K562 (cell line): ENCODE results near the gene ZFYVE28. TPM values are rescaled to one million over a fixed set of nuclear protein-coding genes. Genes with fewer than 3 reads are reported as not detected.

Experiments
- FOSL1 ChIP-seq: fragments of 200-800 bp; sonication (Bioruptor generic); conservative IDR thresholded peaks from 2 replicates; pipeline ENCODE4 v1.6.1; 2016; ENCODE audit warnings: missing genetic modification characterization, missing compliant biosample characterization
- WHSC1 ChIP-seq: IDR thresholded peaks from one replicate; pipeline ENCODE4 v1.6.1; 2012; ENCODE audit warnings: low read length, control low read depth, inconsistent platforms
- ZNF282 ChIP-seq: sonication (generic); formaldehyde crosslinking; IDR thresholded peaks from 2 replicates; pipeline ENCODE4 v1.8.1; 2023; ENCODE audit warnings: missing genetic modification reagents
- polyA plus RNA-seq, 8 experiments: library from polyadenylated mRNA; depleted of rRNA in 4 of 8; stranded (reverse) in 5 of 8; unstranded in 3 of 8; fragments of >200 nt; fragmentation: Nextera tagmentation in 2 of 8; fragmentation: Illumina TruSeq in 1 of 8; extraction: Ambion mirVana in 2 of 8; extraction: Trizol in 1 of 8; gene quantifications; 2 replicates each; pipeline versions ENCODE4 v1.2.1 to v1.2.3, GENCODE V29; 2011 to 2014; ENCODE audit warnings: inconsistent platforms in 1 of 8, missing spikeins in 1 of 8
- total RNA-seq, 7 experiments: library from RNA; depleted of rRNA in 6 of 7; stranded (reverse); fragments of >200 nt in 6 of 7; fragmentation: Illumina TruSeq in 2 of 7; extraction: Trizol in 2 of 7; gene quantifications; 2 replicates each; pipeline versions ENCODE4 v1.2.1 to v1.2.3, GENCODE V29; 2011 to 2021; ENCODE audit warnings: low replicate concordance in 1 of 7
- TF ChIP-seq, protein P1 (sequence below), 2 experiments: IDR thresholded peaks; 2 replicates each; pipeline ENCODE4 v1.6.1; 2011; ENCODE audit warnings: borderline replicate concordance in 1 of 2, control low read depth in 1 of 2, low read depth in 1 of 2, low read length in 1 of 2, mild to moderate bottlenecking in 1 of 2, mixed read lengths in 1 of 2, moderate library complexity in 1 of 2; ENCODE audit not compliant: insufficient read depth in 1 of 2, insufficient read length in 1 of 2, poor library complexity in 1 of 2, severe bottlenecking in 1 of 2; ENCODE audit errors: extremely low read depth in 1 of 2
- TF ChIP-seq, protein P2 (sequence below): fragments of 450-650 bp; IDR thresholded peaks from 2 replicates; pipeline ENCODE4 v1.6.1; 2014; ENCODE audit warnings: low read depth, mild to moderate bottlenecking, moderate library complexity, borderline replicate concordance
- TF ChIP-seq, protein P3 (sequence below): sonication (generic); formaldehyde crosslinking; IDR thresholded peaks from 2 replicates; pipeline ENCODE4 v1.8.1; 2023; ENCODE audit warnings: mild to moderate bottlenecking, missing genetic modification reagents, moderate library complexity
- TF ChIP-seq, protein P4 (sequence below), 2 experiments: fragments of 200-800 bp in 1 of 2; sonication (Bioruptor generic) in 1 of 2; sonication (generic) in 1 of 2; formaldehyde crosslinking in 1 of 2; IDR thresholded peaks in 1 of 2; conservative IDR thresholded peaks in 1 of 2; 2 replicates each; pipeline versions ENCODE4 v1.5.0 to v1.6.1; 2016 to 2020; ENCODE audit warnings: missing compliant biosample characterization in 1 of 2, missing genetic modification characterization in 1 of 2, missing genetic modification reagents in 1 of 2
- TF ChIP-seq, protein P5 (sequence below), 2 experiments: fragments of 450-650 bp; formaldehyde crosslinking in 1 of 2; IDR thresholded peaks; 2 replicates each; pipeline versions ENCODE4 v1.4.0 to v1.6.1; 2014 to 2020; ENCODE audit warnings: mild to moderate bottlenecking in 2 of 2, borderline replicate concordance in 1 of 2, low read depth in 1 of 2

ZFYVE28 gene
- total and polyA plus RNA-seq, 9 of the 15 experiments (the other 6 are each of a cell fraction or from before 2014, with no cell fraction given): 1.3 to 24.8 (median 8.9) TPM

DNA sequence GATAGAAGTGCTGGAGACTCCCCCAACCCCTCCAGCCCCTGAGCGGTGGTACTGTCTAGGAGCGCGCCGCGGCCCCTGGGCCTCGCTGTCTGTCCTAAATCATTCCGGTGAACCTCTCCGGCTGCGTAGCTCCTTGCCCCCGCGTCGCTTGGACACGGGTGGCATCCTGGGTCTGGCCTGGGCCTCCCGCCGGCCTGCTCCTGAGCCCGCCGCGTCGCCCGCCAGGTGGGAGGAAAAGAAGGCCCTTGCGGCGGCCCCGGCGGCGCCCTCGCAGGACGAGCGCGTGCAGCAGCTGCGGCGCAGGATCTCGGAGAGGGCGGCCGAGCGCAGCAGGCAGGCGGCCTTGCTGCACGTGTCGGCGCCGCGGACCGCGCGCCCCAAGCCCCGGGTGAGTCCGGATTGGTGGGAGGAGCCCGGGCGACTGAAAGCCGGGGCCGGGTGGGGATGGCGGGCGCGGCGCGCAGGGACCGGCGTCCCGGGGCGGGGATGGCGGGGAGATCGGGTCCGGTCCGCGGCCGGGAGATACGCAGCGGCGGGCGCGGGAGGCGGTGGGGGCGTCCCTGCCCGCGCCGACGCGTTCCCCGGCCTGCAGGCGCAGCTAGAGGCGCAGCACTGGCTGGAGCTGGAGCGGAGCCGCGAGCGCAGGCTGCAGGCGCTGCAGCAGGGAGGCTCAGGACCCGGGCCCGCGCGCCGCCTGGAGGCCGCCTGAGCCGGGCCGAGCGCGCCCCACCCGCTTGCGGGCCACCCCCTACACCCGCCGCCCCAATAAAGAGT, 44.0 kb upstream of the ZFYVE28 start (continued):
- TF ChIP-seq, protein P1, sequence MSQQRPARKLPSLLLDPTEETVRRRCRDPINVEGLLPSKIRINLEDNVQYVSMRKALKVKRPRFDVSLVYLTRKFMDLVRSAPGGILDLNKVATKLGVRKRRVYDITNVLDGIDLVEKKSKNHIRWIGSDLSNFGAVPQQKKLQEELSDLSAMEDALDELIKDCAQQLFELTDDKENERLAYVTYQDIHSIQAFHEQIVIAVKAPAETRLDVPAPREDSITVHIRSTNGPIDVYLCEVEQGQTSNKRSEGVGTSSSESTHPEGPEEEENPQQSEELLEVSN (IDR thresholded peaks at IDR 0.05; ENCODE audit: borderline replicate concordance in 1 of 2, extremely low read depth in 1 of 2, insufficient read depth in 1 of 2, insufficient read length in 1 of 2, low read depth in 1 of 2, low read length in 1 of 2, poor library complexity in 1 of 2, severe bottlenecking in 1 of 2): peak; percentile 86 to 97
- TF ChIP-seq, protein P2, sequence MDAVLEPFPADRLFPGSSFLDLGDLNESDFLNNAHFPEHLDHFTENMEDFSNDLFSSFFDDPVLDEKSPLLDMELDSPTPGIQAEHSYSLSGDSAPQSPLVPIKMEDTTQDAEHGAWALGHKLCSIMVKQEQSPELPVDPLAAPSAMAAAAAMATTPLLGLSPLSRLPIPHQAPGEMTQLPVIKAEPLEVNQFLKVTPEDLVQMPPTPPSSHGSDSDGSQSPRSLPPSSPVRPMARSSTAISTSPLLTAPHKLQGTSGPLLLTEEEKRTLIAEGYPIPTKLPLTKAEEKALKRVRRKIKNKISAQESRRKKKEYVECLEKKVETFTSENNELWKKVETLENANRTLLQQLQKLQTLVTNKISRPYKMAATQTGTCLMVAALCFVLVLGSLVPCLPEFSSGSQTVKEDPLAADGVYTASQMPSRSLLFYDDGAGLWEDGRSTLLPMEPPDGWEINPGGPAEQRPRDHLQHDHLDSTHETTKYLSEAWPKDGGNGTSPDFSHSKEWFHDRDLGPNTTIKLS: peak; percentile 55; the same call in 1 of the 2 replicates
- TF ChIP-seq, protein P3, sequence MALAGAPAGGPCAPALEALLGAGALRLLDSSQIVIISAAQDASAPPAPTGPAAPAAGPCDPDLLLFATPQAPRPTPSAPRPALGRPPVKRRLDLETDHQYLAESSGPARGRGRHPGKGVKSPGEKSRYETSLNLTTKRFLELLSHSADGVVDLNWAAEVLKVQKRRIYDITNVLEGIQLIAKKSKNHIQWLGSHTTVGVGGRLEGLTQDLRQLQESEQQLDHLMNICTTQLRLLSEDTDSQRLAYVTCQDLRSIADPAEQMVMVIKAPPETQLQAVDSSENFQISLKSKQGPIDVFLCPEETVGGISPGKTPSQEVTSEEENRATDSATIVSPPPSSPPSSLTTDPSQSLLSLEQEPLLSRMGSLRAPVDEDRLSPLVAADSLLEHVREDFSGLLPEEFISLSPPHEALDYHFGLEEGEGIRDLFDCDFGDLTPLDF (CRISPR knock-in tag): peak; percentile 61; the same call in 1 of the 2 replicates
- TF ChIP-seq, protein P4, sequence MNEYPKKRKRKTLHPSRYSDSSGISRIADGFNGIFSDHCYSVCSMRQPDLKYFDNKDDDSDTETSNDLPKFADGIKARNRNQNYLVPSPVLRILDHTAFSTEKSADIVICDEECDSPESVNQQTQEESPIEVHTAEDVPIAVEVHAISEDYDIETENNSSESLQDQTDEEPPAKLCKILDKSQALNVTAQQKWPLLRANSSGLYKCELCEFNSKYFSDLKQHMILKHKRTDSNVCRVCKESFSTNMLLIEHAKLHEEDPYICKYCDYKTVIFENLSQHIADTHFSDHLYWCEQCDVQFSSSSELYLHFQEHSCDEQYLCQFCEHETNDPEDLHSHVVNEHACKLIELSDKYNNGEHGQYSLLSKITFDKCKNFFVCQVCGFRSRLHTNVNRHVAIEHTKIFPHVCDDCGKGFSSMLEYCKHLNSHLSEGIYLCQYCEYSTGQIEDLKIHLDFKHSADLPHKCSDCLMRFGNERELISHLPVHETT (CRISPR knock-in tag; conservative IDR thresholded peaks at IDR 0.05 in 1 of 2, IDR thresholded peaks at IDR 0.05 in 1 of 2): peak in 1 of 2 experiments; percentile 22; a peak in 1 of 4 replicates
- TF ChIP-seq FOSL1 (tag) (no peak), WHSC1 (no peak), ZNF282 (CRISPR knock-in tag) (peak; percentile 93; the same call in 1 of the 2 replicates)
- TF ChIP-seq, protein P5, sequence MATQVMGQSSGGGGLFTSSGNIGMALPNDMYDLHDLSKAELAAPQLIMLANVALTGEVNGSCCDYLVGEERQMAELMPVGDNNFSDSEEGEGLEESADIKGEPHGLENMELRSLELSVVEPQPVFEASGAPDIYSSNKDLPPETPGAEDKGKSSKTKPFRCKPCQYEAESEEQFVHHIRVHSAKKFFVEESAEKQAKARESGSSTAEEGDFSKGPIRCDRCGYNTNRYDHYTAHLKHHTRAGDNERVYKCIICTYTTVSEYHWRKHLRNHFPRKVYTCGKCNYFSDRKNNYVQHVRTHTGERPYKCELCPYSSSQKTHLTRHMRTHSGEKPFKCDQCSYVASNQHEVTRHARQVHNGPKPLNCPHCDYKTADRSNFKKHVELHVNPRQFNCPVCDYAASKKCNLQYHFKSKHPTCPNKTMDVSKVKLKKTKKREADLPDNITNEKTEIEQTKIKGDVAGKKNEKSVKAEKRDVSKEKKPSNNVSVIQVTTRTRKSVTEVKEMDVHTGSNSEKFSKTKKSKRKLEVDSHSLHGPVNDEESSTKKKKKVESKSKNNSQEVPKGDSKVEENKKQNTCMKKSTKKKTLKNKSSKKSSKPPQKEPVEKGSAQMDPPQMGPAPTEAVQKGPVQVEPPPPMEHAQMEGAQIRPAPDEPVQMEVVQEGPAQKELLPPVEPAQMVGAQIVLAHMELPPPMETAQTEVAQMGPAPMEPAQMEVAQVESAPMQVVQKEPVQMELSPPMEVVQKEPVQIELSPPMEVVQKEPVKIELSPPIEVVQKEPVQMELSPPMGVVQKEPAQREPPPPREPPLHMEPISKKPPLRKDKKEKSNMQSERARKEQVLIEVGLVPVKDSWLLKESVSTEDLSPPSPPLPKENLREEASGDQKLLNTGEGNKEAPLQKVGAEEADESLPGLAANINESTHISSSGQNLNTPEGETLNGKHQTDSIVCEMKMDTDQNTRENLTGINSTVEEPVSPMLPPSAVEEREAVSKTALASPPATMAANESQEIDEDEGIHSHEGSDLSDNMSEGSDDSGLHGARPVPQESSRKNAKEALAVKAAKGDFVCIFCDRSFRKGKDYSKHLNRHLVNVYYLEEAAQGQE (IDR thresholded peaks at IDR 0.05; ENCODE audit: borderline replicate concordance): peak; percentile 69
- TF ChIP-seq, protein P5 (CRISPR knock-in tag; IDR thresholded peaks at IDR 0.05; ENCODE audit: low read depth): no peak
